RWPE2 (cell line): ENCODE data around the gene SAP25.

ENCODE experiments used
- ATAC-seq: fragments of 200-7000 bp; cut with Tn5 transposase; 3 replicates; pipeline ENCODE4 v1.9.1; 2021; ENCODE audit warnings: low read depth
- DNase-seq: peaks from one replicate; pipeline ENCODE4 v3.0.0-alpha.2; 2020; ENCODE audit warnings: low spot score
- H3K27ac ChIP-seq: fragments of 450-650 bp; 2 replicates; pipeline ENCODE4 v1.5.1; 2017; ENCODE audit warnings: mild to moderate bottlenecking; ENCODE audit not compliant: poor library complexity, severe bottlenecking
- H3K27me3 ChIP-seq: fragments of 250-450 bp; sonication (Bioruptor Pico); 2 replicates; pipeline ENCODE4 v1.5.1; 2021; ENCODE audit warnings: mild to moderate bottlenecking, moderate library complexity; ENCODE audit not compliant: insufficient read depth, poor library complexity, severe bottlenecking
- H3K36me3 ChIP-seq: fragments of 250-450 bp; sonication (Bioruptor Pico); 2 replicates; pipeline ENCODE4 v1.5.1; 2020; ENCODE audit warnings: low read depth, mild to moderate bottlenecking, moderate library complexity
- H3K4me1 ChIP-seq: fragments of 250-450 bp; sonication (Bioruptor Pico); 2 replicates; pipeline ENCODE4 v1.5.1; 2021; ENCODE audit warnings: mild to moderate bottlenecking, moderate library complexity; ENCODE audit not compliant: insufficient read depth, poor library complexity, severe bottlenecking
- H3K4me3 ChIP-seq: fragments of 250-450 bp; sonication (Bioruptor Pico); 2 replicates; pipeline ENCODE4 v1.5.1; 2021; ENCODE audit warnings: mild to moderate bottlenecking, moderate library complexity; ENCODE audit not compliant: severe bottlenecking
- H3K9me3 ChIP-seq: fragments of 250-450 bp; sonication (Bioruptor Pico); 2 replicates; pipeline ENCODE4 v1.5.1; 2021; ENCODE audit warnings: mild to moderate bottlenecking, moderate library complexity; ENCODE audit not compliant: severe bottlenecking
- CTCF ChIP-seq: fragments of 450-650 bp; IDR thresholded peaks from one replicate; pipeline ENCODE4 v1.5.1; 2017; ENCODE audit warnings: mild to moderate bottlenecking, moderate library complexity; ENCODE audit not compliant: poor library complexity, severe bottlenecking

The SAP25 gene

DNA sequence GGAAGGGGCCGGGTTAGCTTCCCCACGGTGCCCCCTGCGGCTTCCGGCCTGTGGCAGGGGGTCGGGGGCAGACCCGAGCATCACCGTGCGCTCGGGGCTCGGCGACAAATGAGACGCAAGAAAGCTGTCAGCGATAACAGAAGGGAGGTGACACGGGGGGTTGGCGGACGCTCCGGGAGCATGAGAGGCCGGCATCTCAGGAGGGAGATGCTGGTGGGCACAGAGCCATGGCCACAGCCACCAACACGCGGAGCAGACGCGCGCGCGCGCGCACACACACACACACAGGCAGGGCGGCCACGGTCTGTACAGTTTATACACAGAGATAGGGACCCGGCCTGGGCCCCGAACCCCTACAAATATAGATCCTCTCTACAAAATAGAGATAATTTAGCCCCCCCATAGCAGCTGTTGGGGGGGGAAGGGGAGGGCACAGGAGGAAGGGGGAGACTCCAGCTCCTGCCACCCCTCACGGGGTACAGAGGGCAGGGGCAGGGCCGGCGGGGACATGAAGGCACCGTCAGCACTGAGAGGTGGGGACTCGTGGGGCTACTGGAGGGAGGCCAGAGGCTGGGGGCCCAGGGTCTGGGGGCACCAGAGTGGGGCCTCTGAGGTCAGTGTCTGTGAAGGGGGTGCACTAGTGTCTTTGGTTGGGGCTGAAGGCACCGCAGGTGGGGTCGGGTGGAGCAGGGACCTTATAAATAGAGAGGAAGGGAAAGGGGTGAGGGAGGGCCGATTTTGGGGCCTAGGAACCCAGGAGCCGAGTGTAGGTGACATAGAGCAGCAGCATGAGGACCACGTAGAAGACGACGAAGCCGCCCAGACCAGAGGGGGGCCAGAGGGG is 884 bp upstream of the SAP25 start:
- Histone ChIP-seq H3K9me3 (no peaks in the 10 kb centered on the region), H3K4me3 (no peak overlapping the region), H3K27me3 (peaks cover 4% of the 10 kb centered on the region), H3K4me1 (peaks cover 4% of the 10 kb centered on the region), H3K27ac (no peak overlapping the region), H3K36me3 (peaks cover 51% of the 10 kb centered on the region)
- ATAC-seq: no peak
- no peak for DNase-seq
- TF ChIP-seq CTCF: no peak

GRCh38 chr7:100572949-100573675 is 588 bp downstream of the SAP25 start:
- TF ChIP-seq CTCF: no peak
- H3K4me1 ChIP-seq: peaks cover 4% of the 10 kb centered on the region
- no peak overlapping the region for H3K4me3 ChIP-seq
- H3K36me3 ChIP-seq: peaks cover 40% of the 10 kb centered on the region
- no peak for ATAC-seq
- DNase-seq: no peak
- H3K27me3 ChIP-seq: peaks cover 4% of the 10 kb centered on the region
- no peak overlapping the region for H3K27ac ChIP-seq
- H3K9me3 ChIP-seq: no peaks in the 10 kb centered on the region

GRCh38 chr7:100572281-100572948 is 1.3 kb downstream of the SAP25 start:
- H3K27ac ChIP-seq: no peak overlapping the region

DNA sequence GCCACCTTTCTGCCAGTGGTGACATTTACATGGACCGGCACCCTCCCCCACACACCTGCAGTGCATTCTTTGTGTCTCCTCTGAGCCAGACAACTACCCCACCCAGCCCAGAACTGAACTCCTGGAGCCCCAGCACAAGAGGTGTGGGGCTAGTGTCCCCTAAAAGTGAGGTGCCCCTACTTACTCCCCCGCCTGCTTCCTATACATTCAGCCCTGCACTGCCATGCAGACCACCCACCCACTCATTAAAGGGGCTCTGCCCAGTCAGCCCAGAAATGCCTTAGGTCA is 1.9 kb downstream of the SAP25 start:
- no peak for TF ChIP-seq CTCF
- H3K27ac ChIP-seq: no peak overlapping the region
- H3K4me1 ChIP-seq: peaks cover 4% of the 10 kb centered on the region
- ATAC-seq: no peak
- H3K36me3 ChIP-seq: peaks cover 29% of the 10 kb centered on the region
- no peak for DNase-seq
- peaks cover 4% of the 10 kb centered on the region for H3K27me3 ChIP-seq
- no peak overlapping the region for H3K4me3 ChIP-seq
- H3K9me3 ChIP-seq: no peaks in the 10 kb centered on the region

More at GRCh38 chr7:100572281-100572948, 1.3 kb downstream of the SAP25 start:
- peaks cover 33% of the 10 kb centered on the region for H3K36me3 ChIP-seq
- no peak overlapping the region for H3K4me3 ChIP-seq
- DNase-seq (no peak), ATAC-seq (no peak)
- H3K9me3 ChIP-seq: no peaks in the 10 kb centered on the region
- H3K4me1 ChIP-seq: peaks cover 4% of the 10 kb centered on the region
- H3K27me3 ChIP-seq: peaks cover 4% of the 10 kb centered on the region
- no peak for TF ChIP-seq CTCF
